ENCODE data around the gene GPR137. TPM values are rescaled to one million over a fixed set of nuclear protein-coding genes. Genes with fewer than 3 reads are reported as not detected.
A peak's percentile ranks its signal among the peaks of the same experiment; 100 is the strongest.

Gene GPR137
- total and polyA plus RNA-seq, 9 of the 15 experiments (the other 6 are each of a cell fraction or from before 2014, with no cell fraction given): 0.32 to 26.7 (median 10.7) TPM

- TF ChIP-seq MEF2A (IDR thresholded peaks at IDR 0.05; ENCODE audit: control insufficient read depth, low read depth, low read length) (no peak), PHF20 (IDR thresholded peaks at IDR 0.05; ENCODE audit: partially characterized antibody) (no peak), SRSF9 (IDR thresholded peaks at IDR 0.05; ENCODE audit: borderline replicate concordance, low read depth, low read length) (no peak), PCBP1 (IDR thresholded peaks at IDR 0.05; ENCODE audit: low read depth, low read length, poor library complexity, severe bottlenecking) (no peak), FOXA3 (CRISPR knock-in tag; conservative IDR thresholded peaks at IDR 0.05 in 1 of 2, IDR thresholded peaks at IDR 0.05 in 1 of 2) (peak in 1 of 2 experiments; percentile 47; a peak in 1 of 4 replicates), MYNN (IDR thresholded peaks at IDR 0.05) (no peak), MYNN (CRISPR knock-in tag; IDR thresholded peaks at IDR 0.05) (no peak), HNRNPUL1 (IDR thresholded peaks at IDR 0.05; ENCODE audit: low read length) (no peak), MGA (IDR thresholded peaks at IDR 0.05) (peak; percentile 95), POU5F1 (IDR thresholded peaks at IDR 0.05; ENCODE audit: borderline replicate concordance, low read depth, low read length, partially characterized antibody) (no peak), ZBTB49 (CRISPR knock-in tag; IDR thresholded peaks at IDR 0.05; ENCODE audit: borderline replicate concordance) (no peak), KDM2B (CRISPR knock-in tag; IDR thresholded peaks at IDR 0.05) (peak; percentile 82; the same call in 1 of the 2 replicates), ZNF239 (CRISPR knock-in tag; IDR thresholded peaks at IDR 0.05) (no peak), LEF1 (IDR thresholded peaks at IDR 0.05) (peak; percentile 38; the same call in 1 of the 2 replicates)
Measured at GRCh38 chr11:64246871-64247728, 38.5 kb upstream of the GPR137 start, which contains the start of gene PPP1R14B (continued).
